GM19193 (cell line): ENCODE measurements around the gene TRIM44.

Source experiments
- POLR2A ChIP-seq: IDR thresholded peaks from 4 replicates; pipeline ENCODE4 v1.6.1; 2011; ENCODE audit not compliant: insufficient read depth, insufficient read length; ENCODE audit errors: extremely low read depth

Gene TRIM44

GRCh38 chr11:35662649-35663407, at the start of gene TRIM44:
TRIM44 (plus strand) TSS chr11:35662775; CDS start chr11:35663112, 337 bp downstream.
- TF ChIP-seq POLR2A = peak; percentile 77

- TF ChIP-seq POLR2A = no peak
These were observed 47.5 kb upstream of the TRIM44 start for GRCh38 chr11:35614939-35615569.

- no peak for TF ChIP-seq POLR2A
These were observed 46.4 kb upstream of the TRIM44 start for GRCh38 chr11:35615921-35616900.

- TF ChIP-seq POLR2A = no peak
These were observed 45.3 kb upstream of the TRIM44 start for GRCh38 chr11:35617316-35617686.

- TF ChIP-seq POLR2A = peak; percentile 13
These were observed 44.7 kb upstream of the TRIM44 start, which contains the start of gene FJX1 for GRCh38 chr11:35617687-35618496. FJX1 (plus strand) TSS chr11:35618460; CDS start chr11:35618637, 177 bp downstream.

- peak; percentile 9 for TF ChIP-seq POLR2A
These were observed 44.0 kb upstream of the TRIM44 start for GRCh38 chr11:35618497-35619115.

GRCh38 chr11:35619116-35619854, 43.3 kb upstream of the TRIM44 start:
- TF ChIP-seq POLR2A = no peak

GRCh38 chr11:35619855-35620640, 42.5 kb upstream of the TRIM44 start:
- TF ChIP-seq POLR2A = no peak

- no peak for TF ChIP-seq POLR2A
These were observed 41.8 kb upstream of the TRIM44 start for GRCh38 chr11:35620795-35621194.

- TF ChIP-seq POLR2A = no peak
These were observed 41.0 kb upstream of the TRIM44 start for GRCh38 chr11:35621620-35622019.

- TF ChIP-seq POLR2A = no peak
These were observed 40.5 kb upstream of the TRIM44 start for GRCh38 chr11:35622070-35622469.

- no peak for TF ChIP-seq POLR2A
These were observed 38.9 kb upstream of the TRIM44 start for GRCh38 chr11:35623621-35624168.
